Occipital lobe (tissue), 2 donors: ENCODE results near the gene KCNT2. TPM values are rescaled to one million over a fixed set of nuclear protein-coding genes. Genes with fewer than 3 reads are reported as not detected.
"Not testable (repeated sequence)": the region's sequence is repeated elsewhere in the genome, so short reads cannot be mapped to it uniquely, and the experiment has no call there.

Experiments
- DNase-seq: peaks from one replicate; lab custom pipeline; 2025; lab: John Stamatoyannopoulos, UW
- total RNA-seq: library from RNA; depleted of rRNA; stranded (reverse); fragments of >200 nt; gene quantifications from one replicate; pipeline ENCODE4 v1.2.3, GENCODE V29; 2014

The KCNT2 gene
- total RNA-seq, 1 donor from 2014 or later = 50.1 TPM

DNA sequence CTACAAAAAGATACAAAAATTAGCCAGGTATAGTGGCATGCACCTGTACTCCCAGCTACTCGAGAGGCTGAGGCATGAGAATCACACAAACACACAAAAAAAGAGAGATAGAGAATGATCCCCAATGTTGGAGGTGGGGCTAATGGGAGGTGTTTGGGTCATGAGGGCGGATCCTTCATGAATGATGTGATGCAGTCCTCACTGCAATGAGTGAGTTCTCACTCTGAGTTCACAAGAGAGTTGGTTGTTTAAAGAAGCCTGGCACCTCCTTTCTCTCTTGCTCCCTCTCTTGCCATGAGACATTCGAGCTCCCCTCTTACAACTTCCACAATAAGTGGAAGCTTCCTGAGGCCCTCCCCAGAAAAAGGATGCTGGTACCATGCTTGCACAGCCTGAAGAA lies 17.3 kb downstream of the KCNT2 start:
- no peak for DNase-seq

DNA sequence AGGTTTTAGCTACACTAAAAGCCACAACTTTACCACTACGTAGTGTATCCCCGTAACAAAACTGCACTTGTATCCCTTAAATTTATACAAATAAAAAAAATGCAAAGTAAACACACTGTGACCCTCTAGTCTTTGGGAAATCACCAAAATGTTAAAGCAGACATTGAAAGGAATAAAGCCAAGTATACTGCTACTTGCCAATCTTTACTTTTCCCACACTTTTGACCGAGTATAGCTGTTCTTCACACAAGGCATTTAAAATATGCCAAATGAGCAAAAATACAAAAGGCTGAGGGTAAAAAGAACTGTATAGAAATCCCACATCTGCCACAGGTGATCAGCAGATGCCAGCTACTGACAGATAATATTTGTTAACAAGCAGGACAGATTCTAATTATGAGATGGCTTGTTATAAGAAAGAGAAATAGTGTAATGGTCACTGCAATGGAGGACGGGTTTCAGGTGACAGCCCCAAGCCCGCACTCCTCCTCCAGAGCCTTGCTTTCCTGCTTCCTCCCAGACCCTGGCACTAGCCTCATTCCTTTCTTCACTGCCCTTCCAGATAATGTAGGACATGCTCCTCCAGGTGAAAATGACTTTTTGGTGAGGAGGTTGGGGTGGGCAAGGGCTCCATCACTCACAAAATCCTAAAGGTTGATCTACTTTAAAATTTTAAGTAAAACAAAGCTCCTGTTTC lies 18.1 kb downstream of the KCNT2 start:
- DNase-seq = no peak

DNA sequence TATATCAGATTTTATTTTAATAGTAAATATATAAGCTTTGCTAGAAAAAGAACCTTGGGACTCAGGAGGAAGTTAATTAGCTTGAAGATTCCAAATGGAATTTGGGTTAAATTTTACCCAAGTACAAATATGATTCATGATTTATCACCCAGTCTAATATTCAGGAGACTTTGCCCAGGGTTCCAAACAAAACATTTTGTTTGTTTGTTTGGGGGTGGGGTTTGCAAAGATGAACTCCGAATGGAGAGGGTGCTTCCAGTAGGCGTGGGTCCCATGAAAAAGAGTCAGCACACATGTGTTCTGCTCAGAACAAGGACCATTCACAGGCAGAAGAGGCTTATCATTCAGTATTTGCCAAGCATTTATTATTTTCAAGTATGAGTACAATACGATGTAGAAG lies 23.5 kb downstream of the KCNT2 start:
- no peak for DNase-seq

DNA sequence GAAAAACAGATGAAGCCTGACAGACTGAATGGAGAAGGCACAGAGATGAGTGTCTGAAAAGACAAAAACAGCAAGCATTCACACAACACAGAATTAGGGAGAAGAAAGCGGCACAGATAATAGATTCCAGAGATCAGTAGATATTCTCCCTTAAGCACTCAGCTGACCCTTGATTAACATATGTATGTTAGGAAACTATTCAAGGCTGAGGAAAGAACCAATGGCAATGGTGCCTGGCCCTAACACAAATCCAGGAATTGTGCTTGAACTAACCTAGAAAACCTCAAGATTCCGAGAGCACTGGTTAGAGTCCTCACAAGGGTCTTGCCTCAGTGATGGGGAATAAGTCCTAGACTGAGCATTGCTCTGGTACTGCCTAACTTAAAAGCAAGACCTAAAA lies 30.9 kb downstream of the KCNT2 start:
- no peak for DNase-seq

DNA sequence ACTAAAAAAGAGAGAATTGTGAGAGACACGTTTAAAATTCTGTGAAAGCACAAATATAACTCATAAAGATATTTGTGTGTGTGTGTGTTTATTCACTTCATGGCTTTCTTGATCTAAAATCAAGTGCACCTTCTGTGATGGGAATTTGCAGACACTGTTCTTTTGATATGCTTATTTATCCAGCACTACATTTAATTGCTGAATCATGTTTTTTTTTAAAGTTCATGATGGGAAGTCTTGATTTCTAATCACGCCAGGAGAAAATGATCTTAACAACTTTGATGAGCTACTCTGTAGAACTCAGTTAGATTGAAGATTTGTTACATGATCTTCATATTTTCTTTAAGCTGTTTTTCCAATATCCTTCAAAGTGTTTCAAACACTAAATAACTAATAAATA lies 35.0 kb downstream of the KCNT2 start:
- DNase-seq = no peak

DNA sequence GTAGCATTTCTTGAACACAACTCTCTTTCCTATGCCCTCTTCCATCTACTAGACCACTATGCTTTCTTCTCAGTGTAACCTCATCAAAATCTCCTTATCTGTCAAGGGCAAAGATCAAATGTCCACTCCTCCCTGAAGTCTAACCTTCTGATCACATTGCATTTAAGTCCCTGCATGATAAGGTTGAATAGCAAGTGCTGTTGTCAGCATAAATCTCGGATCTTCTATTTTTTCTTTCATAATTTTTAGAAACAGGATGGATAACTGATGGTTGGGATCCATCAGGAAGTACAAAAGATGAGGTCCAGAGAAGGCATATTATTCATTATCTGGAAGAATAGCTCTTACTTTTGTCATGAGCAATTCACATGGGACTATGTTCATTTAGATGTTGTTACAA lies 41.0 kb downstream of the KCNT2 start:
- DNase-seq = no peak

DNA sequence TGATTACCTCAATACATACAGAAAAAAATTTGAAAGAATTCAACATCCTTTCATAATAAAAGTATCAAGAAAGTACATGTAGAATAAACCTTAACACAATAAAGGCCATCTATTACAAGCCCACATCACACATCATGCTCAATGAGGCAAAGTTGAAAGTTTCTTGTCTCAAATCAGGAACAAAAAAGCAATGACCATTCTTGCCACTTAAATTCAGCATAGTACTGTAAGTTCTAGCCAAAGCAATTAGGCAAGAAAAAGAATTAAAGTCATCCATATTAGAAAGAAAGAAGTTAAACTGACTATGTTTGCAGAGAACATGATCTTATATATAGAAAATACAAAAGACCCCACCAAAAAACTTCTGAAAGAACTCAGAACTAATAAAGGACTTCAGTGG lies 44.5 kb downstream of the KCNT2 start:
- no peak for DNase-seq

DNA sequence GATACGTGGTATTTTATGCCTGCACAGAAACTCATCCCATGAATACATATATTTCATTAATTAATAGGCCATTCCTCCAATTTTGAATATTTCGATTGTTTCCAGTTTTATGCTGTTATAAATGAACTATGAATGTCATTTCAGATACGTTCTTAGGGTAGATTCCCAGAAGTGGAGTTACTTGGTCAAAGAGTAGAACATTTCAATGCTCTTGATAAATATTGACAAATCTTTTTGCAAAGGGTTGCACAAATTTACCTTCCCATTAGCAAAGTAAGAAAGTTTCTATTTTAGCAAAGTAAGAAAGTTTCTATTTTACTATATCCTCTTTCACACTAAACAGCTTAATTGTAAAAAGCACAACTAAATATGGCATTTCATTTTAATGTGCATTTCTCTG lies 48.9 kb downstream of the KCNT2 start:
- no peak for DNase-seq

DNA sequence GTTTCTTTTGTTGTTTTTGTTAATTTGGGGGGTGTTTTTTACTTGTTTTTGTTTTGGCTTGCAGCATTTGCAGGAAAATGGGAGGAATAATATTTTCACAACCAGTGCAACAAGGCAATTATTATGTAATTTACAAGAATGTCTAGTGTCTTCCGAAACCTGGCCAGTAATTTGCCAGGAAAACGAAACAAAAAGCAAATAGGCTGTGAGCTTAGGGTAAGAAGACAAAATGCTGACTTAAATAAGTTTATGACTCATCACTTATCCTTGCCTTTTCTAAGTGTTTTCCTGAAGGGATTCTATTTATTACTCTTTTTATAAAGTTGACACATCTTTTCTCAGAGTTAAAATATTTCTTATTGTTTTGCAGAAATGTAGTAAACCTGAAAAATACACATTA lies 49.8 kb downstream of the KCNT2 start:
- DNase-seq = no peak

DNA sequence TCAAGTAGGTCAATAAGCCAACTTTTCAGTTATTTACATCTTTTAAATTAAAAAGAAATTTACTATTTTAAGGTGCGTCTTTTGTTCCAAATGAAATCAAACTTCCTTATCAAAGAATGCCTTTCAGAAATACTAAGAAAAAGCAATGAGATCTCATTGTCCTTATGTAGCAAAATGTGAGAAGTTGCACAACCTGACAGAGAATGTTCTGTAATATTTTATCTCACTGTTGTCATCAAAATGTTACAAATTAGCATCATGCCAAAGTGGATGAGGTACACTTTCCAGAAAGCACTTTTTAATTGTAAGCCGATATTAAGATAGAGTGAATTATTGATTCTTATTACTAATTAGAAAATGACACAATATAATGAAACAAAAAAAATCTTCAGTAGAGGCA lies 50.4 kb downstream of the KCNT2 start:
- DNase-seq = no peak

DNA sequence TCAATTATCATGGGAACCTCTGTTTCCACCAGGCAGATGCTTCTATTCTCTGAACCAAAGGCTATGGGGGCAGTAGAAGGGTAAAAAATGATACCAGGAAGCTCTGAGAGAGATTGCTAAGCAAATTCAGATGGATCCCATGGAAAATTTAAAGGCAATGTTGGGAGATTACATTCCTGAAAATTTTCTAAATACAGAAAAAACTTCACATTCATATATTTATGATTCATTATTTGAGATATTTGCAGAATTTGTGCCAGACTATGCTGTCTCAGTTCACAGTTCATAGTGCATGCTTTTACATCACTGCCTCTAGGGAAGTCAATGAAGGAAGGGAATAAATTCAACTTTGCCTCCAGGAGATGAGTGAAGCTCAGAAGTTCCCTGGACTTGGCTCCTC lies 57.5 kb downstream of the KCNT2 start:
- no peak for DNase-seq

DNA sequence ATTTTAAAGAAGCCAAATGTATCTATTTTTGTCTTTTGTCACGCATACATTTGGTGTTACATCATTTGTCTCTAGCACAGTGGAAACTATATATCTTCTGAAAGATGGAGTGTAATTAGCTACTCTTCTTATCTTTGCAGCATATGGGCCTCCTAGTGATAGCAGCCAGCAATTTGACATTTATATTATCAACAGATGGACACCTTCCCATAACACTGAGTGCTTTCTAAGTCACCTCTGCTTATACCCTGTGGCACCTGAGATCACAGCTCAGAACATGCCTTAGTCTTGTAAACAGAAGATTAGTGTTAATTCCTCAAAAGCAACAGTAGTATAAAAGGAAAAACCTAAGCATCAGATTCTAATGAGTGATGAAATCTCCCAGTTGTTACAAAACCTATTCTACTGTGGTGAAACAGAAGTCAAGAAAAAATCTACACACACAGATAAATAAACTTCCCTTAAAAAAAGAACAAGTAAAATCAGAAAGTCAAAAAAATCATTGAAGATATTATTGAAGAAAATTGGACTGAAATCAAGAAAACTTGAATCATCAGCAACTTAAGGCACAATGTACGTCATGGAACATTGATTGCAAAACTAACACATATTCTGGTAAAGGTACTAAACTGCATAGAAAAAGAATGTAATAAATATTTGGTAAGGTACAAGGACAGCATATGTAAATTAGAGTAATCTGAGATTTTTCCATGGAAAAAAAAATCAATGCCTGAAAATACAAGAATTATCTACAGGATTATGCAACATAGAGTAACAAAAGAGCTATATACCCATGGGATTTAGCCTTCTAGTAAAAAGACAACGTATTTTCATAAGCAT lies 61.7 kb downstream of the KCNT2 start:
- no peak for DNase-seq

DNA sequence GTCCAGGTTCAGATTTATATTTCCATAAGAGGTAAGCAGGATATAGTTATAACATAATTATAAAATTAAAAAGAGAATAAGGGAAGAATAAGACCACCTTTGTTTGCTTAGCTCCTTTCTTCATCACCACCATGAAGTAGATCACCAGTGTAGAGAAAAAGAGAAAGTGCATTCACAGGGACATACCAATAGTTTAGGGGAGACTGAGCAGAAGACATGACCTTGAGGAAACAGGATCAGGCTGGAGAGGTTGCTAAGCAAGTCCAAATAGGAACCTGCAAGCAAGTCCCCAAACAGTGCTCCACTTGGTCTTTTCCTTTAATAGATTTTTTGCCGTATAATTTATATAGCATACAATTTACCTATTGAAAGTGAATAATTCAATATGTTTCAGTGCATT lies 63.0 kb downstream of the KCNT2 start:
- DNase-seq = no peak

DNA sequence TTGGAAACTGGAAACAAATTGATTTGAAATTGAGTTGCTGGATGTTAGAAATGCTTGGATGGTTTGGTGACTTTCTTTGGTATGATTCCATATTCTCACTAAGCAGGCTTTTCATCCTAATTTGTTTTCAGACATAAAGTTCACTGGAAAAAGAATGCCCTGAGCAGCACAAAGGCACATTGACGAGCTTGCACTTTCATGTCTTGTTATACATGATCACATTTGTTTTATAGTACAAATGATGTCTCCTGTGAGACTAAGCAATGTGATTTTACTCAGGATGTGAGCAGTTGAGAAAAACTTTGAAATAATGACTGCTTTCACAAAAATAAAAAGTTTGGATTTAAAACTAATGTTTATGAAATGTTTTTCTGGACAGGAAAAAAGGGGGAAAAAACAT lies 63.6 kb downstream of the KCNT2 start:
- DNase-seq = no peak

DNA sequence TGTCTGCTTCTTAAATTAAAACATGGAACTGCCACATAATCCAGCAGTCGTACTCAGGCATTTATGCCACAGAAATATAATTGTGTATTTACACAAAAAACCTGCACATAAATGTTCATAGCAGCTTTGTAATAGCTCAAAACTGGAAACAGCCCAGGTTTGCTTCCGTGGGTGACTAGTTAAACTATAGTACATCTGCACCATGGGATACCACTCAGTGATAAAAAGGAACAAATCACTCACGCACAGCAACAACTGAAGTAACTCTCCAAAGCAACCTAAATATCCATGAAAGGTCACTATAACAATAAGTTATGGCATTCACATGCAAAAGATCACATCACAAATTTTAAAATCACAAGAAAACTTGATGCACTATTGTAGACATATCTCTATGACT lies 64.4 kb downstream of the KCNT2 start:
- no peak for DNase-seq

DNA sequence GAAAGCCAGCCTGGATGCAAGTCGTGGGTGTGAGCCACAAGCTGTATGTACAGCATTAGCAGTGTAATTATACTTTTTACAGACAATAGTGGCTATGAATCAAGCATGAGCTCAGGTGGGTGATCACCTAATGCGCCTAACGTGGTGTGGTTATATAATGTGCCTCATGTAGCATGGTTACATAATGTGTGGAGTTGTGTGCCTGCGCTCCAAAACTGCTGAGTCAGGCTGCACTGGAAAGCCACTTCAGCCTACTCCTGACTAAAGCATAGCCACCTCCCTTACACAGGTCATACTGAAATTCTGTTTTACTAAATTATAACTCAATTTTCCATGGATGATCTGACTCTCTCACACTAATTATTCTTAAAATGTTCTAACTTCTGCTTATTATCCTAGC lies 69.8 kb downstream of the KCNT2 start:
- DNase-seq = no peak

DNA sequence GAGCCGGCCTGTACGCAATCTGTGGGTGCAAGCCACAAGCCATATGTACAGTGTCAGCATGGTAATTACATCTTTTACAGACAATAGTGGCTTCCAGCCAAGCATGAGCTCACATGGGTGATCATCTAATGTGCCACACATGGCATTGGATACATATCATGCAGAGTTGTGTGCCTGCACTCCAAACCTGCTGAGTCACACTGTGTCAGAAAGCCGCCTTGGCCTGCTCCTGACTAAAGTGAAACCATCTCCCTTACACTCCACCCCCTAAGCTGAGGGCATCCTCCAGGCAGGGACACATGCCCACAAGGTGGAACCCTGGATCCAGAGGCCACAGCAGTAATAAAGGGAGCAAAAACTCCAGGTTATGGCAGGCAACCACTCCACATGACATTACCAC lies 72.5 kb downstream of the KCNT2 start:
- no peak for DNase-seq

DNA sequence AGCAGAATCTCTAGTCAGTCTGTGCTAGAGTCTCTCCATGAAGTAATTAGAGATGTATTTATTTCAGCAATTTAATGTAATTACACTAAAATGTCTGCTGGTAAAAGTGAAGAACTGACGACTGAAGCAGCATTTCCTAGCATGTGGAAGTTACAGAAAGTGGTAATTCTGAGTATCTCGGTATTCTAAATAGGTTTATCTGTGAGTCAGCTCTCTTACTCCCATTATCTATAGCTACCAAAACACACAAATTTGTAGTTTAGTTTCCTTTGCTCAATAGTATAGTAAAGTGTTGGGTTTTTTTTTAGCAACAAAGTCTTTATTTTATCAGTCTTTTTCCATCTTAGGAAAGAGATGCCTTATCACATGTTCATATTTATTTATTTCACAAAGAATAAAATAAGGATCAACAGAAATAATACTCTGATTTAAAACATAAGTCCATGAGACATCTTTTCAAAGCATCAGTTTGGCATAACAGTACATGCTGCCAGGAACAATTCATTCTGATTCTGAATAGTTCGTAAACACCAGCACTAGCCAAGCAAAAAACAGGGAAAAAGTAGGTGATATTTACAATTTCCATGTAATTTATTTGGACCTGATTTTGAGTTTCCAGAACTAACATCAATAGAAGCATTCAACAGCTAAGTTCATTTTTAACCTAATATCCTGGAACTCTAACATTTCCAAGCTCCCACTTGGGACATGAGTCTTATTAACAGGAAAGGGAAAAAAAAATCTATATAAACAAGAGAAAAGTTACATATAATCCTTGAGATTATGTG lies 76.3 kb downstream of the KCNT2 start:
- DNase-seq = no peak

DNA sequence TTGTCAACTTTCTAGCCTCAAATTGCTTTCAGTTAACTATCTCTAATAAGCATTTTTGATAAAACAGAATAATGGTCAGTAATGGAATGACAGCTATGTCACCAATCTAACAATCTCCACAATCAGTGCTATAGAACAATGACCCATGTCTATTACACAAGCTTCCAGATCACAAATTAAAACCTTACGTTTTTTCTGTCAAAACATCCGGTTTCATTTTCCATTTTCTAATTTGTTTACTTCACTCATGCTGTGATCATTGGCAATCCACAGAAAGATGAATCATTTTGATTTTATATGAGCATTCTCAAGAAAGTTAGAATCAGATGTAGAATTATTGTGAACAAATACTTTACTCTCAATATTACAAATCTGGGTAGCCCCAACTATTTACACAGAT lies 80.3 kb downstream of the KCNT2 start:
- DNase-seq = no peak

DNA sequence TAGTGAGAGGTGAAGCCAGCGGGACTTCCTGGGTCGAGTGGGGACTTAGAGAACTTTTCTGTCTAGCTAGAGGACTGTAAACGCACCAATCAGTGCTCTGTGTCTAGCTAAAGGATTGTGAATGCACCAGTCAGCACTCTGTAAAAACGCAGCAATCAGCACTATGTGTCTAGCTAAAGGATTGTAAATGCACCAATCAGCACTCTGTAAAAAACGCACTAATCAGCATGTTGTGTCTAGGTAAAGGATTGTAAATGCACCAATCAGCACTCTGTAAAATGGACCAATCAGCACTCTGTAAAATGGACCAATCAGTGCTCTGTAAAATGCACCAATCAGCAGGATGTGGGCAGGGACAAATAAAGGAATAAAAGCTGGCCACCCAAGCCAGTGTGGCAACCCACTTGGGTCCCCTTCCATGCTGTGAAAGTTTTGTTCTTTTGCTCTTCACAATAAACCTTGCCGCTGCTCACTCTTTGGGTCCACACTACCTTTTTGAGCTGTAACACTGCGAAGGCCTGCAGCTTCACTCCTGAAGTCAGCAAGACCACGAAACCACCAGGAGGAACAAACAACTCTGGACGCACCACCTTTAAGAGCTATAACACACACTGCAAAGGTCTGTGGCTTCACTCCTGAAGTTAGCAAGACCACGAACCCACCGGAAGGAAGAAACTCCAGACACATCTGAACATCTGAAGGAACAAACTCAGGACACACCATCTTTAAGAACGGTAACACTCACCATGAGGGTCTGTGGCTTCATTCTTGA lies 85.5 kb downstream of the KCNT2 start:
- not testable (repeated sequence) for DNase-seq

DNA sequence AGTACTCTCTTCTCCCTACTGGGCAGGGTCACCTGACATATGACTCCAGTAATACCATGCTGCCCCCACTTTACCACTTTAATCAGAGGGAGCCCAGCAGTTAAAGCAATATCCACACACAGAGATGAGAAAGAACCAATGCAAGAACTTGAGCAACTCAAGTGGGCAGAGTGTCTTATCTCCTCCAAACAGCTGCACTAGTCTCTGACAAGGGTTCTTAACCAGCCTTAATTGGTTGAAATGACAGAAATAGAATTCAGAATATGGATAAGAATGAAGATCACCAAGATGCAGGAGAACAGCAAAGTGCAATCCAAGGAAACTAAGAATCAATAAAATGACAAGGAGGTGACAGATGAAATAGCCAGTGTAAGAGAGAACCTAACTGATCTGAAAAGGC lies 91.0 kb downstream of the KCNT2 start:
- no peak for DNase-seq

DNA sequence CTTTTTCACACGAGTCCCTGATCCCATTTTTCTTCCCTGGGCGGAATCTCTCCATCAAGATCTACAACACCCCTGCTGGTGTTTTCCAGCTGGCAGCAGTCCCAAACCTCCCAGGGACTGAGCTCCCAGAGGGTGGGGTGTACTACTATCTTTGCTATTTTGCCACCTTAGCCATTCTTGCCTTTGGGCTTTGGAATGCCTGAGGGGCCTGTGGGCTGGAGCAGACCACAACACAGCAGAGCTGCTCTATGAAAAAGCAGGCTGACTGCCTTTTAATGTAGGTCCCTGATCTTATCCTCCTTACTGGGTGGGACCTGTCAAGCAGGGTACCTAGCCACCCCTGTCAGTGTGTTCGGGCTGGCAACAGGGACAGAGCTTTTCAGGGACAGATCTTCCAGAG lies 91.9 kb downstream of the KCNT2 start:
- no peak for DNase-seq
